SH-SY5Y (cell line): ENCODE results near the gene FOXN3.

ENCODE experiments used
- GATA2 ChIP-seq: IDR thresholded peaks from 2 replicates; pipeline ENCODE4 v1.6.1; 2011; ENCODE audit warnings: mild to moderate bottlenecking, low read depth, low read length
- GATA3 ChIP-seq: IDR thresholded peaks from 2 replicates; pipeline ENCODE4 v1.6.1; 2011; ENCODE audit warnings: low read depth, mild to moderate bottlenecking, low read length, moderate library complexity

DNA sequence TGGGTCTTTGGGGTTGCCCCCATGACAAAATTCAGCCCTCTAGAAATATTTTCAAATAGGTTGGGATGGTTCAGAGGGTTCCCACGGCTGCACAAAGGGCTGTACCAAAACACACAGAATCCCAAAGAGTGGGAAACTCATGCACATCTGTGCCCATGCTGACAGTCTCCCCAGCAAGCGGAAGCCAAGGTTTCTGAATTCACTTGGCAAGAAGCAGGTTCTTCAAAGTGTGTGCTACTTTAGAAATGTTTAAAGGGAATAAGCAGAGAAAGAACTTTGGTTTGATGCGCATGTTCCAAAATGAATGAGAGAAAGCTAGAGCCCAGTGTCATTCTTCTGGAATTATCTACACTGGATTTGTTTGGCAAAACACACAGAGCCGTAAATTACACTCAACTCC lies 46.7 kb downstream of the FOXN3 start:
- TF ChIP-seq GATA2 (no peak), GATA3 (no peak)
